RKO (cell line): ENCODE measurements around the gene FOXO1.

Source experiments
- DNase-seq: peaks from one replicate; pipeline ENCODE4 v3.0.0-alpha.2; 2016; ENCODE audit warnings: low spot score

The FOXO1 gene

DNA sequence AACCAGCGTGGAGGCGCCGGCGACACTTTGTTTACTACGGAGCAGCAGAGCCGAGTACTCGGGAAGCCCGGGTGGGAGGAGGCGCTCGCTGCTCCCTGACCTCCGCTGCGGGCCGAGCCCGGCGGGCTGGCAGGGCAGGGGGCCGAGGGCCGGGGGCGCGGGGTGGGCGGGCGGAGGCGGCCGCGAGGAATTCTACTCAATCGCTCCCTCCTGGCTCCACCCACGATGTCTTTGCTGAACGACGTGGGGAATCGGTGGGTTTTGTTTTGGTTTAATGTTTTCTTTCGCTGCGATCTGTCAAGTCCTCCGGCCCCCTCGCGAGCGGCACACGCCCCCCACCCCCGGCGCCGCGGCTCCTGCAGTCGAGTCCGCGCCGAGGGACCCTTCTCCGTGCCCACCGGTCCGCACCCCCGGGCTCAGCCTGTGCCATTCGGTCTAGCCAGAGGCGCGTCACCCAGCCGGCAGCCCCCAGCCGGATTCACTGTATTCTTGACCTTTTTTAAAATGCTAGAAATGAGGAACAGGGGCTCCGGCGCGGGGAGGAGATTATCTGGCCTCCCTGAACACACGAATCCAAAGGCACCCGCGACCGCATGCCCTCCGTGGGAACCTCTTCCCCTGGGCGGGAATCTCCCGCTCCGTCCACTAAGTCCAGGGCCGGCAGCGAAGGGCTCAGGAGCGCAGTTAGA is 636 bp upstream of the FOXO1 start:
- DNase-seq, result peak; percentile 63

DNA sequence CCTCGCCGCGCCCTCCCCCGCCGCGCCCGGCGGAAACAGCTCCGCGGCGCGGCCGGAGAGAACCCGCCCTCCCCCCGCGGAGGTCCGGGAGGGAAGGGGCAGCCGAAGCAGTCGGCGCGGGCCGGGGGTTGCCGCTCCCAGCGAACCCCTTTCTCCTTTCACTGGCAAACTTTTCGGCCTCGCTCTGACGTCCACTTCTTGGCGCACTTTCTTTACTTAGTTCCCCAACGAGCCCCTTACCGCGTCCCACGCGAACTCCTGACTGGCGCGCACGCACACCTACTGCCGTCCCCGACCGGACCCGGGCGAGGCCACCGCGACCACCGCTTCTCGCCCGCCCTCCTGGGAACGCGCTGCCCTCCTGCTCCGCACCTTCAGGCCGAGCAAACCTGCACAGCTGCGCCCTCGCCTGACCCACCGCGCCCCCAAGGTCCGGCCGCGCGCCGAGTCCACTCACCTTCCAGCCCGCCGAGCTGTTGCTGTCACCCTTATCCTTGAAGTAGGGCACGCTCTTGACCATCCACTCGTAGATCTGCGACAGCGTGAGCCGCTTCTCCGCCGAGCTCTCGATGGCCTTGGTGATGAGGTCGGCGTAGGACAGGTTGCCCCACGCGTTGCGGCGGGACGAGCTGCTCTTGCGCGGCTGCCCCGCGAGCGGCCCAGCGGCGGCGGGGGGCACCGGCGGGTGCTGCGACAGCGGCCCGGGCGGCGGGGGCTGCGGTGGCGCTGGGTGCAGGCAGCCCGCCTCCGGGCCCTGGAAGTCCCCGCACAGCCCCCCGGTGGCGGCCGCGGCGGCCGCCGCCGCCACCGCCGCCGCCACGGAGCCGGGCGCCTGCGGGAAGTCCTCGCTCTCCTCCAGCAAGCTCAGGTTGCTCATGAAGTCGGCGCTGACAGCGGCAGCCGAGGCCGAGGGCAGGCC is 1.1 kb downstream of the FOXO1 start:
- peak; percentile 33 for DNase-seq

GRCh38 chr13:40664350-40665125 is 1.9 kb downstream of the FOXO1 start:
- peak; percentile 39 for DNase-seq

GRCh38 chr13:40664100-40664349 is 2.4 kb downstream of the FOXO1 start:
- peak; percentile 21 for DNase-seq

DNA sequence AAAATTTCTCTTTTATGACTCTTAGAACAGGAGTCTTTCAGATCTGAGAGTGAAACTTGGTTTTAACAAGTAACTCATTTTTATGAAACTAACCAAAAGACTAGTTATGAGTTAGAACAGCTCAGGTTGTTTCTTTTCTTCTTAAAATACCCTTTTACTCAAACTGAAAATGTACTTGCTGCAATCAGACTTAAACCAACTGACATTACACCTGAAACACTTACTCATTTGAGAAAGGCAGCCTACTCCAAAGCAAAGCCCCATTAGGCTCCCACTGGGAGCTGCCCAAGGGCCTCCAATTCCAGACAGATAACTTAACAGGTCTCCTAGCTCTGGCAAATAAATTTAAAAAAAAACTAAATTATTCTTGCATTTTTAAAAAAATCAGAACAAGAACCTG is 3.6 kb downstream of the FOXO1 start:
- DNase-seq, result no peak

DNA sequence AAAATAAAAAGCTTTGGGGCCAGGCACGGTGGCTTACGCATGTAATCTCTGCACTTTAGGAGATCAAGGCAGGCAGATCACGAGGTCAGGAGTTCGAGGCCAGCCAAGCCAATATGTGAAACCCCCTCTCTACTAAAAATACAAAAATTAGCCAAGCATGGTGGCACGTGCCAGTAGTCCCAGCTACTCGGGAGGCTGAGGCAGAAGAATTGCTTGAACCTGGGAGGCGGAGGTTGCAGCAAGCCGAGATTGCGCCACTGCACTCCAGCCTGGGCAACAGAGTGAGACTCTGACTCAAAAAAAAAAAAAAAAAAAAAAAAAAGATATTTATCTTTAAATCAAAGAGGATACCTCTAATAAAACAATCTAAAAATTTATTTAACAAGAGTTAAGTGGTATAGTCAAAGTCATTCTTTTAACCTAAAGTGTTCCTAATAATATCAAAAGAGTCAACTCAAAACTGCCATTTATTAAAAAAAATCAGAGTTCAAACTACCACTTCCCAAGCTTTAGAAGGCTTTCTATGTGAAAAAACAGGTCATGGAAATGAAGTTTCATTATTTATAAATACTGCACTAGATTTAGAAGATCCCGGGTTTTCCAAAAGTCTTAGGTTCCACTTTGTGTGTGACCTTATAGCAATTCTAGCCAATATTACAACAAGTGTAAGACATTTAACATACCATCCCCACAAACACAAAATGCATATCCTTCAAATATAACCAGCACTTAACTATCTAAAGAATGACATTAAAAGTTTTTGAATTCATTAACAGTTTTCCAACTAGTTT is 4.4 kb downstream of the FOXO1 start:
- no peak for DNase-seq

- no peak for DNase-seq
Measured at GRCh38 chr13:40660692-40661091, 5.7 kb downstream of the FOXO1 start.

- no peak for DNase-seq
Measured at GRCh38 chr13:40660141-40660664, 6.2 kb downstream of the FOXO1 start.

DNA sequence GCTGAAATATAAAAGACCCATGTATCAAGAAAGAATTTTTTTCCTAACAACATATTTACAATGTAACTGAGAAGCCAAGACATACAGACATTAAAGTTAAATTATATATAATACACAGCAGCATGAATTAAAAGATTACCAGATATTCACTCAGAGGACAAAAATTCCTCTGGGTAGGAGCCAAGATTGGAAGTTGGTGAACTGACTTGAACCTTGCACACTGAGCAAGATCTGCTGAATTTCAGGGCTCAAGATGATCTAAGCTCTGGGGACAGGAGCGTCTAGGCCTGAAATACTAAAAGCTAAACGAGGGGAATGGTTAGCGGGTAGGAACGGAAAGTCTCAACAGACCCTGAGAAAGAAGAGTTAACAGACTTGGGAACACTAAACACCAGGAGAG is 8.5 kb downstream of the FOXO1 start:
- no peak for DNase-seq

- no peak for DNase-seq
Measured at GRCh38 chr13:40657307-40657706, 9.1 kb downstream of the FOXO1 start.

DNA sequence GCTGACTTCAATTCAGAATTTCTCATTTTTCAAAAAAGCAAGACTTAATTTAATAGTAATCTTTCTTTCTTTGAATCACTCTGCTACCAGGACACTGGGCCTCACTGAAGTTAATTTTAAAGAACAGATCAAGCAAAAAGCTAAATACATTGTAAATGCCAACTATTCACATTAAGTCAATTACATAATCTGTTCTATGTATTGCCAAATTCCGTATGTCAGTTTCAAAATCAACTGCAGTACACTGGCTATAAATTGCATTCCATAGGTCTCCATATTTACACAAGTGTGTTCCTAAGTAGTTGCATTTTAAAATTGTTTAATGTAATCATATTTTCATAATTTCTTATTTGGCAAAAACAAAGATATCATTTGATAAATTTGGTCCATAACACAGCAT is 10.1 kb downstream of the FOXO1 start:
- no peak for DNase-seq

DNA sequence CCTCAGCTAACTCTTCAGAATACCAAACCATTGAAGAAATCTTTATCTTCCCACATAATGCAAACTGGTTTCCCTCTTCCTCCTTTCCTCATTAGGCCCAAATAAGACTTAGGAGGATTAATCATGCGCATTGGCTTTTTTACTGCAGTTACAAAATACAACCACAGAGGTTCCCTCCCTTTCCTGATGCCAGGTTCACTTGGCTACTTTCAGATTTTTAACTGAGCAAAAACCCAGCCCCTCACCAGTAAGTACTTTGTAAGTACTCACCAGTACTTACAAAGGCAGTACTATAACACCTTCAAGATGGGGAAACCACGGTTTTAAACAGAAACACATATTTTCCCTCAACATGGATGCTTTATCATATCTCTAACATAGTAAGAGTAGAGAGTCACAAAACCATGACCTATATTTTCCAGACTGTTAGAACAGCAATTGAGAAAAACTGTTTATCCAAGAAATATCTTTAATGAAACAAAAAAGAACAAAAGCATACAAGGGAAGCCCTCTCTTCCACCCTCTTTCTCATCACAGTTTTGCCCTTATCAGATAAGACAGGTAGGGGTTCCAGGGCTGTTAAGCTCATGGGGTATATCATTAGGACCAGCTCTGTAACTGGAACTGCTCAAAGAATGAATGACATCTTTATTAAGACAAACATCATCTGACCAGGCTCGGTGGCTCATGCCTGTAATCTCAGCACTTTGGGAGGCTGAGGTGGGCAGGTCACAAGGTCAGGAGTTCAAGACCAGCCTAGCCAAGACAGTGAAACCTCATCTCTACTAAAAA is 12.7 kb downstream of the FOXO1 start:
- DNase-seq, result no peak

DNA sequence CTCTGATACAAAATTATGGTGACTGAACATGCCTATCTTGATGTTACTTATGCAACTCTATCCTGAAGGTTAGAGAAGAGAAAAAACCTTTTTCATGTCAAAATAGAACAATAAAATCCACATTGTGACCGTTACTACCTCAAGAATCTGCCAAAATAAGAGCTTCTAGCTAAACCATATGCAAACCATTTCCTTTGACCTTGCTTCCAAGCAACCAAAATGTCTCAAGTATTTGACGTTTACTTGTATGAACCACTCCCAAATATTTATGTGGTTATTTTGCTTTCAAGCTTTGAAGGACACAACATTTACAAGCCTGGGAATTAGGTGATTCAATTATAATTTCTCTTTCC is 13.9 kb downstream of the FOXO1 start:
- no peak for DNase-seq

GRCh38 chr13:40651866-40652587 is 14.4 kb downstream of the FOXO1 start:
- DNase-seq, result no peak

- DNase-seq, result no peak
Measured at GRCh38 chr13:40648841-40649240, 17.6 kb downstream of the FOXO1 start.

DNA sequence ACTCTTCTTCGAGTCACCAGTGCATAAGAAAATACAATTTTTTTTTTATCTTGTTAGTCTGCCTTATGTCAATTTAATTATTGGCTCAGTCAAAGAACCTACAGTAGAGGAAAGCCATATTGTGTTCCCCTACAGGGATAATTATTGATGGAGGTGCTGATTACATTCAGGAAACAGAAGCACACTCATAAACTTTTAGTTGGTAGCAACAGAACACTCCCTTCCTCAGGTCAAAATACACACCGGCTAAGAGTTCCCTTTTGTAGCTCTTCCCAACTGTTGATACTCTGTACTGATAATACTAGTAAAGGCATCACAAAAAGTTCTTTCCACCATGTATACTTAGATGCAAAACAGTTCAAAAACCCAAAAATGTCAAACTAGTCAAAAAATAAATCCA is 18.4 kb downstream of the FOXO1 start:
- no peak for DNase-seq

- DNase-seq, result no peak
Measured at GRCh38 chr13:40644838-40645604, 21.4 kb downstream of the FOXO1 start.

GRCh38 chr13:40640845-40641458 is 25.5 kb downstream of the FOXO1 start:
- DNase-seq, result no peak

DNA sequence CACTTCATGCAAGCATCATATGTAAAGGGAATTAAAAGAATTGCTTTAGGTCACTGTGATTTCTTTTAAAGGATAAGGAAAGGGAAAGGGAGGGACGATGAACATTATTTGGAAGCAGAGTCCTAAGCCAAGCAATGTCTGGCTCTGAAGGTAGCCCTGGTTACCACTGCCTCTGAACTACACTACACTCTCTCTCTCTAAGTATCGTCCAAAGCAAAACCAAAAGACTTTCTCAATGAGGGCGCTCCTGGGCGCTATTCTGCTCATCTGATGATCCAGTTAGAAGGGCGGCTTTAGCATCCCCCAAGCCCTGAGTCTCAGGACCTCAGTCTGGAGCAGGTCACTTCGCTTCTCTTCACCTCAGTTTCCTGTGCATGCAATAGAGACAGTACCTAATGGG is 26.2 kb downstream of the FOXO1 start:
- DNase-seq, result no peak
